22Rv1 (cell line): ENCODE data around the gene PTPRD.

Source experiments
- CTCF ChIP-seq: fragments of 450-650 bp; IDR thresholded peaks from 2 replicates; pipeline ENCODE4 v1.5.1; 2017; ENCODE audit warnings: mild to moderate bottlenecking
- ZFX ChIP-seq: fragments of 450-650 bp; IDR thresholded peaks from 2 replicates; pipeline ENCODE4 v1.6.1; 2017; ENCODE audit warnings: antibody characterized with exemption, borderline replicate concordance

DNA sequence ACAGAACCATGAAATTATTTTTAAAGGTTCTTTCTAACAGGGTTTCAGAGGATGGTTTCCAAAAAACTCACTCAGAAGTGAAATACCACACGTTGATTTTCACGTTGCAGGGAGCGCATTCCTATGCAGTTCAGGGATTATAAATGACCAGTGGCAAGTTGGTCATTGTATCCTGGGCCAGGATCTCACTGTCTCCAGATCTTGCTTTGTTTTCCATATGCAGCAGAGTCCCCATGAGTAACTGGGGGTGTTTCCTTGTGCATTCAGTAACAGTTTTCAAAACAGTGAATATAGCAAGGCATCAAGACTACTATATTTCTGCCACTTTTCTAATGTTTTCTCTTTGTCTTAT is 1748.3 kb downstream of the PTPRD start:
- TF ChIP-seq CTCF = no peak
- TF ChIP-seq ZFX = no peak
